Stimulated activated CD4-positive, alpha-beta T cell treated with anti-CD3 and anti-CD28 coated beads, Interleukin-1b, Interleukin-23, amount 100 ng/mL, for 48 hours (primary cell): ENCODE measurements around the gene SHANK1.

Experiments
- DNase-seq: peaks from one replicate; pipeline ENCODE4 v3.0.0-alpha.2; 2020

SHANK1 gene

GRCh38 chr19:50679177-50680125 lies 40.2 kb downstream of the SHANK1 start:
- peak; percentile 83 for DNase-seq

GRCh38 chr19:50678323-50678722 lies 41.3 kb downstream of the SHANK1 start:
- DNase-seq: no peak

GRCh38 chr19:50677636-50678035 lies 42.0 kb downstream of the SHANK1 start:
- DNase-seq: no peak

- no peak for DNase-seq
Observed at GRCh38 chr19:50676625-50677197, 42.9 kb downstream of the SHANK1 start.

GRCh38 chr19:50673118-50673517 lies 46.5 kb downstream of the SHANK1 start:
- DNase-seq: no peak

GRCh38 chr19:50670102-50670380 lies 49.6 kb downstream of the SHANK1 start:
- no peak for DNase-seq

GRCh38 chr19:50669302-50670101 lies 50.1 kb downstream of the SHANK1 start:
- DNase-seq: peak; percentile 51

- DNase-seq: no peak
Observed at GRCh38 chr19:50668879-50669278, 50.7 kb downstream of the SHANK1 start.

GRCh38 chr19:50668416-50668815 lies 51.2 kb downstream of the SHANK1 start:
- DNase-seq: no peak

GRCh38 chr19:50667759-50668231 lies 51.8 kb downstream of the SHANK1 start:
- no peak for DNase-seq

- DNase-seq: no peak
Observed at GRCh38 chr19:50667177-50667758, 52.3 kb downstream of the SHANK1 start.

GRCh38 chr19:50666346-50667176 lies 53.0 kb downstream of the SHANK1 start:
- no peak for DNase-seq

GRCh38 chr19:50664204-50664603 lies 55.4 kb downstream of the SHANK1 start:
- no peak for DNase-seq

GRCh38 chr19:50663482-50663790 lies 56.2 kb downstream of the SHANK1 start:
- DNase-seq: no peak

GRCh38 chr19:50662651-50663481 lies 56.7 kb downstream of the SHANK1 start:
- no peak for DNase-seq

GRCh38 chr19:50661766-50662650 lies 57.6 kb downstream of the SHANK1 start:
- no peak for DNase-seq

GRCh38 chr19:50661023-50661422 lies 58.6 kb downstream of the SHANK1 start:
- no peak for DNase-seq

- DNase-seq: no peak
Observed at GRCh38 chr19:50660088-50660366, 59.6 kb downstream of the SHANK1 start.

- no peak for DNase-seq
Observed at GRCh38 chr19:50659318-50660087, 60.1 kb downstream of the SHANK1 start.
